Activated naive CD4-positive, alpha-beta T cell treated with anti-CD3 and anti-CD28 coated beads, Interleukin-2, amount 50 U/mL, for 72 hours (primary cell): ENCODE measurements around the gene CAMTA1. TPM values are rescaled to one million over a fixed set of nuclear protein-coding genes. Genes with fewer than 3 reads are reported as not detected.

Source experiments
- ATAC-seq, 2 donors: fragments of 150-1000 bp; cut with Tn5 transposase; 2 replicates each; pipeline ENCODE4 v1.10.0; 2021; ENCODE audit warnings: mild to moderate bottlenecking in 2 of 2, moderate library complexity in 2 of 2
- DNase-seq, 2 donors: peaks; one replicate each; pipeline ENCODE4 v3.0.0; 2021 to 2022; ENCODE audit warnings: low spot score in 2 of 2
- H3K27ac Mint-ChIP-seq, 2 donors: one replicate each; pipeline ENCODE4 v1.8.0; 2022; ENCODE audit warnings: mild to moderate bottlenecking in 2 of 2, mixed read lengths in 2 of 2
- H3K36me3 Mint-ChIP-seq, 2 donors: one replicate each; pipeline ENCODE4 v1.8.0; 2022; ENCODE audit warnings: mixed read lengths in 2 of 2
- H3K9me3 Mint-ChIP-seq, 2 donors: one replicate each; pipeline ENCODE4 v1.8.0; 2022; ENCODE audit warnings: mixed read lengths in 2 of 2
- total RNA-seq, 2 donors: library from RNA; stranded (reverse); gene quantifications; one replicate each; pipeline ENCODE4 v1.2.3, GENCODE V29; 2022

Gene CAMTA1
- total RNA-seq, 2 donors from 2014 or later, result 50.4 to 76.4 TPM

- DNase-seq, result no peak
- no peaks in the 10 kb centered on the region for H3K36me3 Mint-ChIP-seq
- ATAC-seq, result no peak
- H3K9me3 Mint-ChIP-seq, result no peaks in the 10 kb centered on the region
- H3K27ac Mint-ChIP-seq, result no peak overlapping the region
Measured at GRCh38 chr1:7440154-7440553, 654.9 kb downstream of the CAMTA1 start.

- Mint-ChIP-seq H3K9me3 (no peaks in the 10 kb centered on the region), H3K27ac (no peak overlapping the region), H3K36me3 (no peaks in the 10 kb centered on the region)
- DNase-seq, result no peak
- ATAC-seq, result no peak
Measured at GRCh38 chr1:7441143-7441841, 656.0 kb downstream of the CAMTA1 start.

- no peaks in the 10 kb centered on the region for H3K9me3 Mint-ChIP-seq
- ATAC-seq (no peak), DNase-seq (no peak)
- H3K27ac Mint-ChIP-seq, result no peak overlapping the region
- no peaks in the 10 kb centered on the region for H3K36me3 Mint-ChIP-seq
Measured at GRCh38 chr1:7442036-7442435, 656.8 kb downstream of the CAMTA1 start.

- ATAC-seq (no peak), DNase-seq (no peak)
- Mint-ChIP-seq H3K9me3 (no peaks in the 10 kb centered on the region), H3K27ac (no peak overlapping the region), H3K36me3 (no peaks in the 10 kb centered on the region)
Measured at GRCh38 chr1:7442918-7443317, 657.7 kb downstream of the CAMTA1 start.

GRCh38 chr1:7444363-7444762 lies 659.1 kb downstream of the CAMTA1 start:
- no peak for DNase-seq
- ATAC-seq, result no peak
- Mint-ChIP-seq H3K36me3 (no peaks in the 10 kb centered on the region), H3K27ac (no peak overlapping the region), H3K9me3 (no peaks in the 10 kb centered on the region)

- Mint-ChIP-seq H3K36me3 (no peaks in the 10 kb centered on the region), H3K9me3 (no peaks in the 10 kb centered on the region), H3K27ac (no peak overlapping the region)
- DNase-seq (no peak), ATAC-seq (no peak)
Measured at GRCh38 chr1:7447093-7447492, 661.8 kb downstream of the CAMTA1 start.

GRCh38 chr1:7447736-7448135 lies 662.5 kb downstream of the CAMTA1 start:
- Mint-ChIP-seq H3K36me3 (no peaks in the 10 kb centered on the region), H3K27ac (no peak overlapping the region), H3K9me3 (no peaks in the 10 kb centered on the region)
- DNase-seq (no peak), ATAC-seq (no peak)

GRCh38 chr1:7448986-7449385 lies 663.7 kb downstream of the CAMTA1 start:
- H3K9me3 Mint-ChIP-seq, result no peaks in the 10 kb centered on the region
- no peak for ATAC-seq
- DNase-seq, result no peak

GRCh38 chr1:7449750-7450149 lies 664.5 kb downstream of the CAMTA1 start:
- Mint-ChIP-seq H3K9me3 (no peaks in the 10 kb centered on the region), H3K36me3 (no peaks in the 10 kb centered on the region), H3K27ac (no peak overlapping the region)
- no peak for DNase-seq
- ATAC-seq, result no peak

More at GRCh38 chr1:7448986-7449385, 663.7 kb downstream of the CAMTA1 start:
- Mint-ChIP-seq H3K27ac (no peak overlapping the region), H3K36me3 (no peaks in the 10 kb centered on the region)

GRCh38 chr1:7450838-7451237 lies 665.6 kb downstream of the CAMTA1 start:
- DNase-seq, result no peak
- Mint-ChIP-seq H3K27ac (no peak overlapping the region), H3K36me3 (no peaks in the 10 kb centered on the region), H3K9me3 (no peaks in the 10 kb centered on the region)
- ATAC-seq, result no peak

GRCh38 chr1:7453038-7453437 lies 667.8 kb downstream of the CAMTA1 start:
- ATAC-seq (no peak), DNase-seq (no peak)
- Mint-ChIP-seq H3K27ac (no peak overlapping the region), H3K36me3 (no peaks in the 10 kb centered on the region), H3K9me3 (no peaks in the 10 kb centered on the region)

- Mint-ChIP-seq H3K27ac (no peak overlapping the region), H3K36me3 (no peaks in the 10 kb centered on the region), H3K9me3 (no peaks in the 10 kb centered on the region)
- DNase-seq (no peak), ATAC-seq (no peak)
Measured at GRCh38 chr1:7454052-7454815, 669.0 kb downstream of the CAMTA1 start.

GRCh38 chr1:7454895-7455784 lies 669.9 kb downstream of the CAMTA1 start:
- DNase-seq (no peak), ATAC-seq (no peak)
- Mint-ChIP-seq H3K9me3 (no peaks in the 10 kb centered on the region), H3K27ac (no peak overlapping the region), H3K36me3 (no peaks in the 10 kb centered on the region)

GRCh38 chr1:7455796-7456721 lies 670.8 kb downstream of the CAMTA1 start:
- DNase-seq (no peak), ATAC-seq (no peak)
- Mint-ChIP-seq H3K9me3 (no peaks in the 10 kb centered on the region), H3K36me3 (no peaks in the 10 kb centered on the region), H3K27ac (no peak overlapping the region)

- Mint-ChIP-seq H3K36me3 (no peaks in the 10 kb centered on the region), H3K27ac (no peak overlapping the region), H3K9me3 (no peaks in the 10 kb centered on the region)
- ATAC-seq (no peak), DNase-seq (no peak)
Measured at GRCh38 chr1:7456722-7457082, 671.4 kb downstream of the CAMTA1 start.

- no peaks in the 10 kb centered on the region for H3K36me3 Mint-ChIP-seq
- no peaks in the 10 kb centered on the region for H3K9me3 Mint-ChIP-seq
- H3K27ac Mint-ChIP-seq, result no peak overlapping the region
- ATAC-seq (no peak), DNase-seq (no peak)
Measured at GRCh38 chr1:7457811-7458210, 672.6 kb downstream of the CAMTA1 start.
